GM21723 (cell line): ENCODE measurements around the gene KSR1.

Source experiments
- ATAC-seq: cut with Tn5 transposase; IDR thresholded peaks from one replicate; pipeline ENCODE4 v1.9.1; 2021; ENCODE audit warnings: mild to moderate bottlenecking, moderate library complexity; ENCODE audit not compliant: unreplicated experiment

The KSR1 gene

DNA sequence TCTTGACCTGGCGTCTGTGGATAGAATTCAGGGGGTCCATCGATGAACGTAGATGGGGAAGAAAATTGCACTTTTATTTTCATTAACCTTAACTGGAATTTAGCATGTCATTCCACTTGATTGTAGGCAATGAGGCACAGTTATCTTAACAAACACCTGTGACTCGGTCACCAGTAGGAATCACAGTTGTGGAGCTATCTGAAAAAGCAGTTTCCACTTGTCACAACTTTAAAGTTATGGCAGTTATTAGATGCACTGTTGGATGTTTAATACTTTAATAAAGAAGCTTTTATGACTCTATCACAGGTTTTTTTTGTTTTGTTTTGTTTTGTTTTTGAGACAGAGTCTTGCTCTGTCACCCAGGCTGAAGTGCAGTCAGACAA lies 91.0 kb downstream of the KSR1 start:
- no peak for ATAC-seq

DNA sequence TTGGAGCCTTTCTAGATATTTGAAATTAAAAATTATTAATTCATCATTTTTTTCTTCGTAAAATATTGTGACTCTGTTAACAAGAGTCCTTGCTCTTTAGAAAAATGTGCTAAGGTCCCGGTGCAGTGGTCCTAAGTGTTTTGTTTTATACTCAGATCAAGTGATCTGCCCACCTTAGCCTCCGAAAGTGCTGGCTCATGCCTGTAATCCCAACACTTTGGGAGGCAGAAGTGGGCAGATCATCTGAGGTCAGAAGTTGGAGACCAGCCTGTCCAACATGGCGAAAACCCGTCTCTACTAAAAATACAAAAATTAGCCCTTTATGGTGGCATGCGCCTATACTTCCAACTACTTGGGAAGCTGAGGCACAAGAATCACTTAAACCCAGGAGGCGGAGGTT lies 92.1 kb downstream of the KSR1 start:
- no peak for ATAC-seq

DNA sequence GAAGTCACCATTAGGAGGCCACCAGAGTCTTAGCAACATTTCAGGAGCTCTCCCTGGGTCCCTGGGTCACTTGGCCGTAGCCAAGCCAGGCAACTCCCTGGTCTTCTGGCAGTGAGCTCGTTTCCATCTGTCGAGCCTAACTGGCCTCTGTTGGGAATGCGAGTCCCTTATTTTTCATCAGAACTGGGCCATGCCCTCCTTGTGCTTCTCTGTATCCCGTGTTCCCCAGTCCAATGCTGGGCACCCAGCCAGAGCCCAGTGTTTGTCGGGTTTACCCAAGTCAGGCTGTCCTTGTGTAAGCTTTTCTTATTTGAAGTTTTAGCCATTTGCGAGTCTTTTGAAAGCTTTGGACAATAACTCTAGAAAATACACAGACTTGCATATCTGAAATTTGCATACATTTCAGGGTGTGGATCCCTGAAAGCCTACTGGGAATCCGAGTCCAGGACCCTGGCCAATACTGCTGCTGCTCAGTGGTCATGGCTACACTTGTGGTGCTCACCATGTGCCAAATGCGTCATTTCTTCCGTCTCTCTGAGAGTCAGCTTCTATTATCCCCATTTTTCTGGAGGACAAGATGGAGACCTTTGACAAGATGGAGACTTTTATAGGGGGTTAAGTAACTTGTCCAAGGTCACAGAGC lies 93.1 kb downstream of the KSR1 start:
- no peak for ATAC-seq

DNA sequence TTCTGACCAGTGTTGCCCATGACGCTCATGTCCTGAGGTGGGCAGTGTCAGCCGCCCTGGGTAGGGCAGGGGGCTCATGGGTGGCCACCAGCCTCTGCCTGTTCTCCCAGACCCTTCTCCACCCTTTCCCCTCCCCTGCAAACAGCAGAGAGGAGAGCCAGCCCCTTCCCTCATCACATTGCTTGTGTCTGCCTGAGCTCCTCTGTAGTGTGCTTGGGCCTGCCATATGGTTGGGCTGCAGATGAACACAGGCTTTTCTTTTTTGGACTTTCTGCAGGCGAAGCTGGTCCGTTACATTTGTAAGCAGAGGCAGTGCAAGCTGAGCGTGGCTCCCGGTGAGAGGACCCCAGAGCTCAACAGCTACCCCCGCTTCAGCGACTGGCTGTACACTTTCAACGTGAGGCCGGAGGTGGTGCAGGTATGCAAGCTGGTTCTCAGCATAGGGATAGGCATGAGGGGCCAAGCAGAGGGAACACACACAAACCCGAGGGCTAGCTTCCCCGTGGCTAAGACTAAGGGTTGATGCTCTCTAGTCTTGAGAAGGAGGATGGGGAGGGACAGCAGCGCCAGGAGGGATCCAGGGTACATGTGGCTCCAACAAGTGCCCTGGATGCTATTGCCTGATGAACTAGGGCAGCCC lies 94.2 kb downstream of the KSR1 start:
- ATAC-seq, result no peak

DNA sequence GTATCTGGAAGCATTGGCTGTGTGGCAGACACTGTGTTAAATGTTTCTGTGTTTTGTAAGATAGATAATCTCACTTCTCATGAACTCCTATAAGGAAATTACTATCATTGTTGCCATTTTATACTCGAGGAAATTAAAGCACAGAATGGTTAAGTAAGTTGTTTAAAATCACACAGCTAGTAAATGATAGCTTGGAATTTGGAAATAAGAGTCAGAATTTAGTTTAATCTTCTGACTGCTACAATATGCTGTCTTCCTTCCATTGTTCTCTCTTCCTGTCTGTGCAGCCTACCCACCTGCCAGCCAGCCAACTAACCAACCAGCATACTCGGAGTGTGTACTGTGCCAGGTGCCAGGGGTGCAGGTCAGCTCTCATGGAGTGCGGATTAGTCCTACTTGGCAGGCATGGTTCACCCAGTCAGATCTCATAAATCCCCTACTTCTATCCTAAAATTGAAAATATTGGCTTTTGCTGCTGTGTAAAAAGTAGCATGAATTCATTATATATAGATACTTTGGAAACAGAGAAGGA lies 94.8 kb downstream of the KSR1 start:
- ATAC-seq, result no peak

DNA sequence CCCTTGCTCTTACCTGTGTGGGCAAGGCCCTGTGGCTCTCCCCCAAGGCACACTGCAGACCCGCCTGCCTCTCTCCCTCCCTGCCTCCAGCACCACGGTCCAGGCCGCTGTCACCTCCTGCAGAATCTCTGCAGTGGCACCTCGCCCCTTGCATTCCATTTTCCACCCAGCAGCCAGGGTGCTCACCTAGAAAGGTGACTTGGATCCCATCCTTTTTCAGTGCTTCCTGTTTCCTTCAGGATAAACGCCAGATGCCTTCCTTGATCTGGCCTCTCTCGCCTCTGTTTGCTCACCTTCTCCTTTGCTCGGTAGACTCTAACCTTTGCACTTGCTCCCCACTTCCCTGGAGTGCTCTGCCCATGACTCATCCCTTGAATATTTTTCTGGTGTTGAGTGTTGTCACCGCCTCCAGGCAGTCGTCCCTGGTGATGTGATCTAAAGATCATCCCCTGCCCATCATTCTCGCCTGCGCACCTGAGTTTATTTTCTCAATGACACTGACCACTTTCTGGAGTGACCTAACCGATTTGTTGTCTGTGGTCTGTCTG lies 95.5 kb downstream of the KSR1 start:
- no peak for ATAC-seq

DNA sequence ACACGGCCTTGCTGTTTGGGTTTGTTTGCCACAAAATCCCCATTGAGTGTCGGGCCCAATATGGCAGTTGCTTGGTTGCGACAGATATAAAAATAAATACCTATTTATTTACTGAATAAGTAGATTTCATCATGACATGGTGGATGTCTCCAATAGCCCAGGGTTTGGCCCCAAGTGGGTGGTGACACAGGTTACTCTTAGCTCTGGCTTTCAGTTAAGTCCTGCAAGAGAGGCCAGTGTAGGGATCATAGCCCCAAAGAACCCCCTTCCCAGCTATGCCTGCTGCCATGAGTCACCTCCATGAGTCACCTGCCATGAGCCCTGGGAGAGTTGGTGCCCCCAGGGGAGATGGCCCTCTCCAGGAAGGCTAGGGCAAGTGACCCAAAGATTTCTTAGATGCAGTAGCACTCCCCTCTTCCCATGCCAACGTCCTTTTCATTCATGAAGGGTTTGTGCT lies 96.1 kb downstream of the KSR1 start:
- no peak for ATAC-seq

DNA sequence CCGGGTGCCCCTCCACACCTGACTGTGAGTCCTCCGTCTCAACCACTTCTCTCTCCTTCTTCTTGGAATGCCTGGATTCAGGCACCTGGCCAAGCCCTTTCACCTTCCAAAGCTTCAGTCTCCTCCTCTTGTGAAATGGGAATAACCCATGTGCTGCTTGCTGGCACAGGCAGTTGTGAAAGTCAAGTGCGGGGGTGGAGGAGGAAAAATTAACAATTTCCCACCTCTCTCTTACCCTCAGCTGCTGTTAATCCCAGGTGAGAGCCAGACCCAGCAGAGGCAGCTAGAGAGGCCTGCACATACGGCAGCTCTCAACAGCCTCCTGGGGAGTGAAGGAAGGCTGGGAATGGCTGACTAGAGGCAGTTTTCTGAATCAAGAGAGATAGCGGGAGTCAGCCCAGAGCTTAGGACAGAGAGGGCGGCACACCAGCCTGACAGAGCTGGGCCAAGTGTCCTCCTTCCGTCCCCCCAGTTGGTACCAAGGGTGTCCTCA lies 96.8 kb downstream of the KSR1 start:
- ATAC-seq, result no peak

DNA sequence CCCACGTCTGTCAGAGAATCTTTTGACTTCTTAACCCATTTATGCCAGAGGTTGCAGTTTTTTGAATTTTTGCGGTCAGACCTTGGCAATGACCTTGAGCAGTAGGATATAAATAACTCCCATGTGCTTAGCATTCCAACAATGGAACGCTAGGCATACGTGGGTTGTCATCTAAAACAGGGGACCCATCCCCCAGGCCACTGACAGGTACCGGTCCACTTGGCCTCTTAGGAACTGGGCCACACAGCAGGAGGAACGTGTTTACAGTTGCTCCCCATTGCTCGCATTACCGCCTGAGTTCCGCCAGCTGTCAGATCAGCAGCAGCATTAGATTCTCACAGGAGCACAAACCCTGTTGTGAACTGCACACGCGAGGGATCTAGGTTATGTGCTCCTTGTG lies 97.9 kb downstream of the KSR1 start:
- ATAC-seq, result no peak

DNA sequence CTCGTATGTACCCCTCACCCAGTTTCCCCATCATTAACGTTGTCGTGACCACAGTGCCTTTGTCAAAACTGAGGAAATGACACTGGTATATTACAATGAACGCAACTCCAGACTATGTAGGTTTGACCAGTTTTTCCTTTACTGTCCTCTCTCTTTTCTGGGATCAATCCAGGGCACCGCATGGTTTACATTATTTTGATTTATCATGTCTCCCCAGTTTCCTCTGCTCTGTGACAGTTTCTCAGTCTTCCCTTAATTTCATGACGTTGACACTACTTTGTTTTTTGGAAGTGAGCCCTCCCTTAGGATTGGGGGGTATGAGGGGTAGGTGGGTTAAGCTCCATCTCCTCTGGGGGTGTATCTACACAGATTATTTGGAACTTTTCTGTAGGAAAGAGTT lies 98.7 kb downstream of the KSR1 start:
- ATAC-seq, result no peak

DNA sequence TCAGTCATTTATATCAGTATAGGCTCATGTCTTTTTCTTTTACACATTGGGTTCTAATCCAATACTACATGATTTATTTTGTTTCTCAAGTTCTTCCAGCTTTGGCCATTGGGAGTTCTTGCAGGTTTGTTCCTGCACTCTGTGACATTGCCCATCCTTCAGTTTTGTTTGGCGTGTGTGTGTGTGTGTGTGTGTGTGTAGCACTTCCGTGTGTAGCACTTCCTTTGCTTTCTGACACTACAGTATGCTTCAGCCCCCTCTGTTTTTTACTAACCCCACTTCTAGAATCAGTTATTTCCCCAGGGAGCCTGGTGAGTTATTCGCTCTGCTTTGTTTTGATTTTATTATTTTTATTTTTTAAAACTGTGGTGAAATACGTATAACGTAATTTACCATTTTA lies 99.1 kb downstream of the KSR1 start:
- no peak for ATAC-seq

DNA sequence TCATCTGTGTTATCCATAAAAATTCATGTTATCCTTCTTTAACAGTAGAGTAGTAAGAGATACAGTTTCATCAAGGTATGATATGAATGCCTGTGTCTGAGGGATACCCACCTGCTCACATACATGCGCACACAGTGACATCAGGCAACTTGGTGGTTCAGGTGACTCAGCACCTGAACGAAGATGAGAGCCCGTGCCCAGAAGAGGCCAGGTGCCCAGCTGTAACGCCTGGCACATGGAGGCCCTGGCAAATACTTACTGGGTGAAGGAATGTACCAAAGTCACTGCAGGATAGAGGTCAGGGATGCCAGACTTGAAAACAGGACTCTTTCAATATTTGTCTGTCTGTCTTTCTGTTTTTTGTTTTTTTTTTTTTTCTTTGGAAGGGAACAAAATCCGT lies 102.1 kb downstream of the KSR1 start:
- no peak for ATAC-seq

DNA sequence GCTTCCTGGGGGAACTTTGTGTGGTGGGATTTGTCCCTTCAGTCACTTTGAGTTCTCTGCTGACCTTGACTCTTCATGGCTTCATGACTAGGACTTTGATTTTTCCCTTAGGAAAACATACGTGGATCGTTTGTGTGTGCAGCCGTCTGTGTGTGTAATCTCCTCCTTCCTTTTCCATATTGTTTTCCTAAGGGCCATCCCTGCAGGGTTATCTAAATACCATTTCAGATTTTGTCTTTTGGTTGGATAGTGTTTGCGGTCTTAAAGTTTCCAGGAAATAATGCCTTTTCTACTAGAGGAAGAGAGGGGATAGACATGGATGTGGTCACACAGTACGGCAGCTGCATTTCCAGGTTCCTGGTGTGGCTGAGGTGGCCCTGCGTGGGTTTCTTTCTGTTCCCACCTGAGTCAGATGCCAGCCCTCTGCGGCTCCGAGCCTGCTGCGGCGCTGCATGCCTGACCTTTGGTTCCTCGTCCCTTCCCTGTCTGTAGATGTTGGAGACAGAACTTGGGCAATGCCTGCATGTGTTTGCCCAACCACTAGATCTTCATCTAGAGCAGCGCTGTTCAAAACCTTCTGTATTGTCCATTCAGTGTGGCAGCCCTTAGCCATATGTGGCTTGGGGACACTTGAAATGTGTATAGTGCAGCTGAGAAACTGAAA lies 102.7 kb downstream of the KSR1 start:
- ATAC-seq, result no peak

DNA sequence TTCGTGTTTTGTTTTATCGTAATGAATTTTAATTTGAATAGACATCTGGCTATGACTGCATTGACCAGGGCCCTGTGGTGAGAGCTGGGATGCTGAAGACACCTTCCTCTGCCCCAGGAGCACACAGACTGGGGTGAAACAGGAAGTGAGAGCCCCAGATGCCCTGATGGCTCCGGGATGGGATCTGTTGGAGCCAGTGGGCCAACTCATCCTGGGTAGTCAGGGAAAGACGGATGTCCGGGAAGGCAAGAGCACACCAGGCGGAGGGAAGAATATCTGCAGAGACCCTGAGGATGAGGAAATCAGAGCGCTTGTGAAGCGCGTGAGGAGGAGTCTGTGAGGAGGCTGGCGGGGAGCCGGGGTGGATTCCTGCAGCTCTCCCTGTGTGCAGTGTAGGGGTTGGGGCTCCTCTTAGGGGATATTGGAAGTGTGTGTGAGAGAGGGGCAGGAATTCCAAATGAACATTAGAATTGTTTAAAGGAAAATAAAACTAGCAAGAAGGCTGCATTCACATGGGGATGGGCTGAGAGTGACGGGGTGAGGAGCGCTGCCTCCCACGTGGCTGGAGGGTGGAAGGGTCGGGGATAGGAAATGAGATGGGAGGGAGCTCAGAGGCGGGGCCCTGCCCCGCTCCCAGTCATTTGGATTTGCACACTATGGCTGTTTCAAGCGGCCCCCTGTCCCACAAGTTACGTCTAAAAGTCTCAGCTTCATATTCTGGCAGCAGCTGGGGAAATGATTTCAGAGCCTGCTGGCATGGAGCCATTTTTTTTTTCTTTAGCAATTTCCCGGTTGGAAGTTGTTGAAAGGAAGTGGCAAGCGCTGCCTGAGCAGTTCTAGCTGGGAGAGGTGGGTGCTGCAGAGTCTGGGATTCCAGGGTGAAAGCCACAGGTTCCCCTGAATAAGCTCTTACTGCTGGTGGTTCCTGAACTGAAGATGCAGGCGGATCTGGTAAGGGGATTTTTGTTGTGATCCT lies 103.5 kb downstream of the KSR1 start:
- ATAC-seq, result no peak

DNA sequence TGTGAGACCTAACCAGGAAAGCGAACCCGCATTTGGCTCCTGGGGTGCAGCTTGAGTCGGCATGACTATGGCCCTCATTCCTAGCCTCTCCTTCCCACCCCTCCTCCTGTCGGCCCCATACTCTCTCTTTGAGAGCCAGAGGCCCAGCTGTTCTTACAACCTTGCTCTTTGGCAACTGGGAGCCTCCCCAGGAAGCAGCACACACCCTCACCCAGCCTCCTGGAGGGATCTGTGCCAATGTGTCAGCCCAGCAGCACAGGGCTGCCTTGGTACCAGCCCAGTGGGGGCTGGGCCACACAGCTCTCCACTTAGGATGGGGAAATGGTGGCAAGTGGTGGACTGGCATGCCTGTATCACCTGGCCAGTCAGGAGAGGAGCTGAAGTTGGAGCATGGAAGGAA lies 104.4 kb downstream of the KSR1 start:
- ATAC-seq, result no peak

DNA sequence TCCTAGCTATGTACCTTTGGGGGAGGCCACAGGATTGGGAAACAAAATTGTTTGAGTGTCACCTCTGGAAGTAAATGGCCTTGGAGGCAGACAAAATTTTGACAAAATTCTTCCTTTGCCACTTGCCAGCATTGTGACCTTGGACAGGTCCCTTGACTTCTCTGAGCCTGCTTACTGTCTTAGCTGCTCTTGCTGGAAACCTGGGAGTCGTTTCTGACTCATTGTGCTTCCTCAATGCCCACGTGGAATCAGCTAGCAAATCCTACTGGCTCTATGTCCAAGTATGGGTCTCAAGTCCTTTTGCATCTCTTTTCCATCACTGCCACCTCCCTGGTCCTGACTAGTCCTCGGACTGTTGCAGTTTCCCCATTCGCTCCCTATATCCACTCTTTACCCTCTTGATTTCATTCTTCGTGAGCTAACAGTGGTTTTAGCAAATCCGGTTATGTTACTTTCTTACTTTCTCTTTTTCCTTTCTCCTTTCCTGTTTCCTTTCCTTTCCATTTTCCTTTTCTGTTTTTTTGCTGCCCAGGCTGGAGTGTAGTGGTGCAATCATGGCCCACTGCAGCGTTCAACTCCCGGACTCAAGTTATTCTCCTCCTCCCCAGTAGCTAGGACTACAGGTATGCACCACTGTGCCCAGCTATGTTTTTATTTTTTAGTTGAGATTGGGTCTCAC lies 106.7 kb downstream of the KSR1 start:
- ATAC-seq, result no peak

DNA sequence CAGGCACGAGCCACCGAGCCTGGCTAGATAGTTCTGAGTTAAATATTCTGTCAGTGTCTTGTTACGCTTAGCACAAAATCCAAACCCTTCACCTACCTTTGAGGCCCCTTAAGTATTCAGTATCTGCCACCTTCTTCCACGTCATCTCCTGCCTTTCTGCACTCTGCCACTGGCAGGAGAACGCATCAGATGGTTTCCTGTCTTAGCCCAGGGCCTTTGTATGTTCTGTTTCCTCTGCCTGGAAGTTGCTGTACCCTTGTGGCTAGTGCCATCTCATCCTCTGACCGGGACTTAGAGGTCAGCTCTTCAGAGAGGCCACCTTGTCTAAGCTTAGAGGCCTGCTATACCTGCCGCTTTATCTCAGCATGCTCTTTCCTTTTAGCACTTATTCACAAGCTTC lies 107.3 kb downstream of the KSR1 start:
- no peak for ATAC-seq

DNA sequence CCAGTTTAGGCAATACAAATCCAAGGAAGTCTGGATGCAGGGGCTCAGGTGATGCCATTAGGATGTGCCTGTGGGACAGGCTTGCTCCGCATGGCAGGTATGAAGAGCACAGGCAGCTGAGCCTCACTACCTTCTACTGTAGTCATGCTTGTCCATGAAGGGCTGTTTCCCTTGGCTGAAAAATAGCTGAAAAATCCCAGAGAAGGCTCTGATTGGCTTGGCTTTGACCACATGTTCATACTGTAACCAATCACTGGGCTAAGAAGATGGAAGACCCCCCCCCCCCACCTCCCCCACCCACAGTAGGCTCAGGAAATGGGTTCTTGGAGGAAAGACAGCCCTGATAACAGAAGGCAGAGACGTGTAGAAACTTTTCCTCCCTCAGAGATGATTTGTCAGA lies 108.2 kb downstream of the KSR1 start:
- no peak for ATAC-seq

DNA sequence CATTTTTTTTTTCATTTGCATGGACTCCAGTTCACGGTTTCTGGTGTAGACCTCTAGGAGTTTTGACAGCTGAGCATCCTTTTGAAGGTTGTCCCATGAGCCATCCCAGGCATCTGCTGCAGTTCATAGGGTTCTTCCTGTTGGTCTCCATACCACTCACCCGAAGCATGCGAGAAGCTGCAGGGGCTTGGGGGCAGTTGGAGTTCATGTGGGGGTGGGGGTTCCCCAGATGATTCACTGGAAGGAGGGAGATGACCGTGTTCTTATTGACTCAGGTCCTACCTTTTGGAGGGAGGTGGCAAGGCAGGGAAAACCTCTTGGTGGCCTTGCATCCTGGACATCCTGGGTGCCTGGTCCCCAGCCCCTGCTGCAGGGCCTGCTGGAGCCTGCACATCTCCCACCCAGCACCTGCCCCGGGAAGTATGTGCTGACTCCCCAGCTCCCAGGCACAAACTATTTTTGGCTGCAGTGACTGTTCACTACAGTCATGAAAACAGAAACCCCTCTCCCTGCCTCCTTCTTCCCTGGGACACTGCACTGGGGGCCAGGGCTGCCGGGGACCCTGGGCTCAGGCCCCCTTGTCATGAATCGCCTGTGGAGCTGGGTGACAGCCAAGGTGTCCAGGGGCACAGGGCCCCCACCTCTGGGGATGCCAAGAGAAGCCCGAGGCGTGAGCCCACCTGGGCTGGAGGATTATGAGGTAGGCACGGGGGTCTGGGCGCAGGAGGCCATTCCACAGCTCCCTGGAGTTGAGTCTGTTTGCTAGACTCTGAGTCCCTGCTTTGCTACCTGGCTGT lies 109.8 kb downstream of the KSR1 start:
- no peak for ATAC-seq
